Measurements from ENCODE around the gene BMP5. TPM values are rescaled to one million over a fixed set of nuclear protein-coding genes. Genes with fewer than 3 reads are reported as not detected.

The BMP5 gene
- total and polyA plus RNA-seq, 2 donors from 2014 or later = 0.76 to 0.86 TPM

DNA sequence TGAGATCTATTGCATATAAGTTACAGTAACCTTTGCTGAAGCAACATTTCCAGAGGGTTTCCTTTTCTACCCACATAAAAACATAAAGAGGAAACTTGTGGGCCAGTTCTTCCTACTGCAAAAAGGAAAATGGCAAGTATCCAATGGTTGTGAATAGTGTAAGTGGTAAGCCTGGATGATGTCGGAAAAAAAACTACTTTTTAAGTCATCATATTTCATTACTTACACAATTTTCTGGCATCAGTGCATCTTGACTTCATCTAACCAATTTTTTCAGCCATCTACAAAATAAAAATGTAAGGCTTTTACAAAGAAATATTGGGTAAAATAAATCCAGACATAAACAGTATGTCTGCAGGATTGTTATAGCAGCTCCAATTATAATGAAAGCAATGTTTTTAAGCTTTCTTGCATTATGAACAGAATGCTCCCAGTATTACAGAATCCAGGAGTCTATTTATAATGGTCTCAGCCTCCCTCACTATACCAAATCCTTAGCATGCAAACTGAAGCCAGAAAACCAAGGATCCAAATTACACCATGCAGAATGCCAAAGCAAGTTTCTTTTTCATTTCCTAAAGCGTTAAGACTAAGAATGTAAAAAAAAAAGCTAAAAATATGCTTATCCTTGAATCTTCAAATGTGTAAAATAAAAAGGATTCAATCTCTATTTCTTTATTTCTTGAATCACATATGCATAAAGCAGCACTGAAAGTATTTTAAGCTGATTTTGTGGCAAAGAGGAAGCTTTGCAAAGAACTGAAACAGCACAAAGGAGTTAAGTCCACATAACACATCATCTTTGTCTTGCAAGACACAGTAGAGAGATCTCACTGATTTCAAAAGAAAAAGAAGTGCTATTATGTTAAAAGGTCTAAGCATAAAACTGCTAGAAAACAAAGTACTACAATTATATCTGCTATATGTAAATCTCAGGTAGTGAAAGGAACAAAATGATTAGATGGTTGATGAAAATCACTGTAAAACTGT is 169.6 kb downstream of the BMP5 start:
- H3K27me3 ChIP-seq (ENCODE audit: control insufficient read depth, insufficient read depth, low read length) = no peaks in the 10 kb centered on the region
- H3K9ac ChIP-seq (ENCODE audit: low read length in 3 of 3) = no peak overlapping the region
- intact Hi-C loops (cut with DNase I) = no loop called here
- H3K4me3 ChIP-seq (ENCODE audit: low read length in 3 of 3) = no peak overlapping the region
- no peaks in the 10 kb centered on the region for H3K36me3 ChIP-seq (ENCODE audit: control insufficient read depth in 2 of 3, insufficient read depth in 3 of 3, low read length in 3 of 3)
- FAIRE-seq (no peak), DNase-seq (no peak)
- H3K4me1 ChIP-seq (ENCODE audit: control insufficient read depth in 2 of 3, insufficient read depth in 2 of 3, low read depth in 1 of 3, low read length in 3 of 3) = no peaks in the 10 kb centered on the region
- H3K9me3 ChIP-seq (ENCODE audit: control insufficient read depth in 2 of 3, insufficient read depth in 1 of 3, low read length in 3 of 3) = no peaks in the 10 kb centered on the region
- H3K27ac ChIP-seq (ENCODE audit: low read depth in 2 of 2, low read length in 2 of 2) = no peak overlapping the region
- TF ChIP-seq, protein P1, sequence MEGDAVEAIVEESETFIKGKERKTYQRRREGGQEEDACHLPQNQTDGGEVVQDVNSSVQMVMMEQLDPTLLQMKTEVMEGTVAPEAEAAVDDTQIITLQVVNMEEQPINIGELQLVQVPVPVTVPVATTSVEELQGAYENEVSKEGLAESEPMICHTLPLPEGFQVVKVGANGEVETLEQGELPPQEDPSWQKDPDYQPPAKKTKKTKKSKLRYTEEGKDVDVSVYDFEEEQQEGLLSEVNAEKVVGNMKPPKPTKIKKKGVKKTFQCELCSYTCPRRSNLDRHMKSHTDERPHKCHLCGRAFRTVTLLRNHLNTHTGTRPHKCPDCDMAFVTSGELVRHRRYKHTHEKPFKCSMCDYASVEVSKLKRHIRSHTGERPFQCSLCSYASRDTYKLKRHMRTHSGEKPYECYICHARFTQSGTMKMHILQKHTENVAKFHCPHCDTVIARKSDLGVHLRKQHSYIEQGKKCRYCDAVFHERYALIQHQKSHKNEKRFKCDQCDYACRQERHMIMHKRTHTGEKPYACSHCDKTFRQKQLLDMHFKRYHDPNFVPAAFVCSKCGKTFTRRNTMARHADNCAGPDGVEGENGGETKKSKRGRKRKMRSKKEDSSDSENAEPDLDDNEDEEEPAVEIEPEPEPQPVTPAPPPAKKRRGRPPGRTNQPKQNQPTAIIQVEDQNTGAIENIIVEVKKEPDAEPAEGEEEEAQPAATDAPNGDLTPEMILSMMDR (IDR thresholded peaks at IDR 0.05; ENCODE audit: borderline replicate concordance, extremely low read depth, insufficient read depth) = no peak

DNA sequence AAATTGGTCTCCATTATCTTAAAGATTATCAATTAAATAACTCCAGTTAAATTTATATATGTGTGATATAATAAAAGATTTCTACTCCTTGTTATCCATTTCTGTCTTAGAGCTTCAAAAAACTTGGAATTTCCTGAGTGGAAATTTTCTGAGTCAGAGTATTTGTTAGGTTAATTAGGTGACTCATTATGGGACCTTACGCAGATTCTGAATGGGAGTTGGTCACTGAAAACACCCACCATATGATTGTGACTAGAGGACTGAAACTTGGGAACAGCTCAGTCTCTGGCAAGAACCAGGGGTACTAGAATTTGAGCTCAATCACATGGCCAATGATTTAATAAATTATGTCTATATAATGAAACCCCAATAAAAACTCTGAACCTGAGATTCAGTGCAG is 171.0 kb downstream of the BMP5 start:
- no peak overlapping the region for H3K4me3 ChIP-seq (ENCODE audit: low read length in 3 of 3)
- no peaks in the 10 kb centered on the region for H3K4me1 ChIP-seq (ENCODE audit: control insufficient read depth in 2 of 3, insufficient read depth in 2 of 3, low read depth in 1 of 3, low read length in 3 of 3)
- H3K36me3 ChIP-seq (ENCODE audit: control insufficient read depth in 2 of 3, insufficient read depth in 3 of 3, low read length in 3 of 3) = no peaks in the 10 kb centered on the region
- H3K9me3 ChIP-seq (ENCODE audit: control insufficient read depth in 2 of 3, insufficient read depth in 1 of 3, low read length in 3 of 3) = no peaks in the 10 kb centered on the region
- TF ChIP-seq, protein P1 (IDR thresholded peaks at IDR 0.05; ENCODE audit: borderline replicate concordance, extremely low read depth, insufficient read depth) = no peak
- DNase-seq (no peak), FAIRE-seq (no peak)
- H3K27ac ChIP-seq (ENCODE audit: low read depth in 2 of 2, low read length in 2 of 2) = no peak overlapping the region
- no peak overlapping the region for H3K9ac ChIP-seq (ENCODE audit: low read length in 3 of 3)
- intact Hi-C loops (cut with DNase I) = no loop called here
- no peaks in the 10 kb centered on the region for H3K27me3 ChIP-seq (ENCODE audit: control insufficient read depth, insufficient read depth, low read length)
